GM18909 (cell line): ENCODE results near the gene DCAF4.
"Not testable (repeated sequence)": the region's sequence is repeated elsewhere in the genome, so short reads cannot be mapped to it uniquely, and the experiment has no call there.

Experiments
- ATAC-seq: cut with Tn5 transposase; IDR thresholded peaks from one replicate; pipeline ENCODE4 v1.9.1; 2021; ENCODE audit warnings: mild to moderate bottlenecking; ENCODE audit not compliant: unreplicated experiment, poor library complexity

The DCAF4 gene

GRCh38 chr14:72962829-72963312 is 36.6 kb downstream of the DCAF4 start:
- no peak for ATAC-seq

- ATAC-seq = no peak
These were observed 39.0 kb downstream of the DCAF4 start for GRCh38 chr14:72965249-72965648.

GRCh38 chr14:72966038-72966437 is 39.8 kb downstream of the DCAF4 start:
- ATAC-seq = no peak

- no peak for ATAC-seq
These were observed 42.1 kb downstream of the DCAF4 start for GRCh38 chr14:72968316-72968715.

GRCh38 chr14:72970058-72970630 is 43.9 kb downstream of the DCAF4 start:
- ATAC-seq = no peak

- ATAC-seq = no peak
These were observed 44.7 kb downstream of the DCAF4 start for GRCh38 chr14:72970824-72971434.

GRCh38 chr14:72974661-72975060 is 48.4 kb downstream of the DCAF4 start:
- ATAC-seq = no peak

- no peak for ATAC-seq
These were observed 49.5 kb downstream of the DCAF4 start for GRCh38 chr14:72975770-72976169.

GRCh38 chr14:72978856-72979255 is 52.6 kb downstream of the DCAF4 start:
- ATAC-seq = no peak

- ATAC-seq = no peak
These were observed 54.6 kb downstream of the DCAF4 start for GRCh38 chr14:72980863-72981262.

- no peak for ATAC-seq
These were observed 56.0 kb downstream of the DCAF4 start for GRCh38 chr14:72982146-72982708.

GRCh38 chr14:72986214-72986613 is 60.0 kb downstream of the DCAF4 start:
- ATAC-seq = no peak

- no peak for ATAC-seq
These were observed 60.6 kb downstream of the DCAF4 start for GRCh38 chr14:72986857-72987256.

- no peak for ATAC-seq
These were observed 63.9 kb downstream of the DCAF4 start for GRCh38 chr14:72990171-72990570.

- ATAC-seq = no peak
These were observed 70.7 kb downstream of the DCAF4 start for GRCh38 chr14:72996916-72997315.

GRCh38 chr14:72998252-72998903 is 72.1 kb downstream of the DCAF4 start:
- ATAC-seq = no peak

GRCh38 chr14:72999316-72999715 is 73.1 kb downstream of the DCAF4 start:
- ATAC-seq = no peak

- ATAC-seq = no peak
These were observed 73.8 kb downstream of the DCAF4 start for GRCh38 chr14:73000073-73000472.

GRCh38 chr14:73003681-73004080 is 77.4 kb downstream of the DCAF4 start:
- ATAC-seq = no peak

GRCh38 chr14:73004641-73005040 is 78.4 kb downstream of the DCAF4 start:
- not testable (repeated sequence) for ATAC-seq

GRCh38 chr14:73007835-73008234 is 81.6 kb downstream of the DCAF4 start:
- no peak for ATAC-seq
